LoVo (cell line): ENCODE measurements around the gene MAPK12.

Experiments used
- DNase-seq: peaks from one replicate; pipeline ENCODE4 v3.0.0-alpha.2; 2016; ENCODE audit warnings: low spot score

MAPK12 gene

GRCh38 chr22:50252082-50253045, 9.1 kb downstream of the MAPK12 start:
- peak; percentile 50 for DNase-seq

GRCh38 chr22:50251477-50252081, 9.9 kb downstream of the MAPK12 start:
- DNase-seq: no peak

GRCh38 chr22:50250555-50251476, 10.7 kb downstream of the MAPK12 start, which contains the start of gene HDAC10:
HDAC10 (minus strand) TSS chr22:50251265; CDS start chr22:50251032, 233 bp downstream.
- DNase-seq: peak; percentile 72

GRCh38 chr22:50250249-50250554, 11.3 kb downstream of the MAPK12 start:
- DNase-seq: no peak

- DNase-seq: no peak
Measured at GRCh38 chr22:50249341-50250248, 11.9 kb downstream of the MAPK12 start.

GRCh38 chr22:50248196-50249081, 13.0 kb downstream of the MAPK12 start:
- no peak for DNase-seq

- DNase-seq: no peak
Measured at GRCh38 chr22:50247748-50248147, 13.7 kb downstream of the MAPK12 start.

- DNase-seq: no peak
Measured at GRCh38 chr22:50246242-50247175, 15.0 kb downstream of the MAPK12 start.

- DNase-seq: peak; percentile 22
Measured at GRCh38 chr22:50245214-50246072, 16.0 kb downstream of the MAPK12 start.

- peak; percentile 95 for DNase-seq
Measured at GRCh38 chr22:50244420-50245213, 16.9 kb downstream of the MAPK12 start, which contains the start of gene TUBGCP6. TUBGCP6 (minus strand) TSS chr22:50245023; CDS start chr22:50244459, 564 bp downstream.

- no peak for DNase-seq
Measured at GRCh38 chr22:50243685-50244419, 17.6 kb downstream of the MAPK12 start.

- no peak for DNase-seq
Measured at GRCh38 chr22:50242406-50242949, 19.0 kb downstream of the MAPK12 start.

- no peak for DNase-seq
Measured at GRCh38 chr22:50238755-50239154, 22.7 kb downstream of the MAPK12 start.

GRCh38 chr22:50236731-50237409, 24.6 kb downstream of the MAPK12 start:
- DNase-seq: no peak

- no peak for DNase-seq
Measured at GRCh38 chr22:50233223-50233622, 28.3 kb downstream of the MAPK12 start.
